ENCODE measurements around the gene UNC93A.
"Not testable (repeated sequence)": the region's sequence is repeated elsewhere in the genome, so short reads cannot be mapped to it uniquely, and the experiment has no call there.

Gene UNC93A

DNA sequence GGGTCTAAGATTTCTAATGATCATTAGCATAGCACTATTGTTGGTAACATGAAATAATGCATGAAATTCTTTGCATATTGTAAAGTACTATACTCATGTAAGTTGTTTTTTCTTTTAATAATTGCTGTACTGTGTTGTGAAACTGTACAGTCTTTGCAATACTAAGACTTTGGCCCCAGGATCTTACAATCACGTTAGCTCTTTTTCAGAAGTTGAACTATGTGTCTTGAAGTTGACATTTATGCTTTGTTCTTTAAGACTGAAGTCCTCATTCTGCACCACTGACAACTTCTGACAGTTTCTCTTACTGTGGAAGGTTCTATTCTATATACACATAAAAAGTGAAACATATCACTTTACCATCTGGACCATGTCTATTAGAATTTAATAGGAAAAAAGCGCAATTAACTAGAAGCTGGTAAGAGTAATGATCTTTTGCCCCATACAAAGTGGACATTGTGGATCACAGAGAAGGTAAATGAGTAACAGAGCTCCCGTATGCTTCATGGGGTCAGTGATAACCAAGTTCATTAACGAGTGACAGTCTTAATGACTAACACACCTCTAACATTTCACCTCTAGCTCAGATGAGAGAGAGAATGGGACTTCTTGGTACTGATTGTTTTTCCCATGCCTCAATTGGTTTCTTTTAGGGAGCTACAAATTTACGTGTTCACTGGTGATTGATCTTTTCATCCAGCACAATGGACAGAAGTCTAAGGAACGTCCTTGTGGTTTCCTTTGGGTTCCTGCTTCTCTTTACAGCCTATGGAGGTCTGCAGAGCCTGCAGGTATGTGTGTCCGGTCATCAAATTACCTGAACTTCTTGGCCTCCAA, at the start of gene UNC93A:
UNC93A (plus strand) TSS at position 530 of the 837 bp plus-strand sequence; CDS start at position 705, 175 bp downstream.
- H3K4me3 ChIP-seq (ENCODE audit: low read depth, low read length) = no peak within 1 kb of the TSS
- TF ChIP-seq, protein P1, sequence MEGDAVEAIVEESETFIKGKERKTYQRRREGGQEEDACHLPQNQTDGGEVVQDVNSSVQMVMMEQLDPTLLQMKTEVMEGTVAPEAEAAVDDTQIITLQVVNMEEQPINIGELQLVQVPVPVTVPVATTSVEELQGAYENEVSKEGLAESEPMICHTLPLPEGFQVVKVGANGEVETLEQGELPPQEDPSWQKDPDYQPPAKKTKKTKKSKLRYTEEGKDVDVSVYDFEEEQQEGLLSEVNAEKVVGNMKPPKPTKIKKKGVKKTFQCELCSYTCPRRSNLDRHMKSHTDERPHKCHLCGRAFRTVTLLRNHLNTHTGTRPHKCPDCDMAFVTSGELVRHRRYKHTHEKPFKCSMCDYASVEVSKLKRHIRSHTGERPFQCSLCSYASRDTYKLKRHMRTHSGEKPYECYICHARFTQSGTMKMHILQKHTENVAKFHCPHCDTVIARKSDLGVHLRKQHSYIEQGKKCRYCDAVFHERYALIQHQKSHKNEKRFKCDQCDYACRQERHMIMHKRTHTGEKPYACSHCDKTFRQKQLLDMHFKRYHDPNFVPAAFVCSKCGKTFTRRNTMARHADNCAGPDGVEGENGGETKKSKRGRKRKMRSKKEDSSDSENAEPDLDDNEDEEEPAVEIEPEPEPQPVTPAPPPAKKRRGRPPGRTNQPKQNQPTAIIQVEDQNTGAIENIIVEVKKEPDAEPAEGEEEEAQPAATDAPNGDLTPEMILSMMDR (IDR thresholded peaks at IDR 0.05; ENCODE audit: low read depth, low read length) = no peak

DNA sequence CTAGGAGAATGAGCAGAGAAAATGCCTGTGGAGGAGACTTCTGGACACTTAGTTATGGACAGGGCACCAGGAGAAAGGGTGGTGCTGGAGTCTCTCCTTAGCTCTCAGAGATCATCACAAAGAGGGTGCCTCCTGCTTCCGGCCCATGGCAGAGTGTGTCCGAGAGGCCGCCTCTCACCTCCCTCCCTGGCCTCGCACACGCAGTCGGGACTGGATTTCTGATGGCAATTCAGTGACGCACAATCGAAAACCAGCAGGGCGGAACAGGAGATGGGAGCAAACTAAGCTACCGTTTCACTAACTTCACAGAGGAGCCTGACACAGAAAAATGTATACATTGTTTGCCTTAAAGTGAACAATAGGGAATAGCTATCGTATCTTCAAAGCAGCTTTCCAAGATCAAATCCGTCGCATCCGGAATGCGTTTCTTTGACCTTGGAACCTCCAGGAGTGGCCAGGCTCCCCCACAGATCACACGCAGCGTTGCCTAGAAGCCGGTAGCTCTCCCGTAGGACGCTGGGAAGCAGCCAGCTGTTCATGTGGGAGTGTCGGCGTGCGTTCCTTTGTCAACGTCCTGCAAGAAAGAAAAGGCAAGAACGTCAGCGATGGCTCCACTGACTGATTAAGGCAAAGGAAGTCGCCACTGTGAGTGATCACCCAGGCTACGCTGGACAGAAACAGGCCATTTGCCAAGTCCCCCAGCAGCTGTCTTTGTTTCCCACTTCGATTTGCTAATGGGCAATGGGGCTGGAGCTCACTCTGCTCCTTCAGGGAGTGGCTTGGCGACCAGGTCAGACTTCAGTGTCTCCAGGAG, 49.6 kb upstream of the UNC93A start:
- H3K4me3 ChIP-seq (ENCODE audit: low read depth, low read length); in situ Hi-C loops (cut with HindIII; ENCODE audit: low sequenced_read_pairs); DNase-seq (ENCODE audit: low read depth, low spot score): not testable (repeated sequence)

More for the DNA sequence above, at the start of gene UNC93A:
- in situ Hi-C loops (cut with HindIII; ENCODE audit: low sequenced_read_pairs) = no loop called here
- DNase-seq (ENCODE audit: low read depth, low spot score) = no peak

DNA sequence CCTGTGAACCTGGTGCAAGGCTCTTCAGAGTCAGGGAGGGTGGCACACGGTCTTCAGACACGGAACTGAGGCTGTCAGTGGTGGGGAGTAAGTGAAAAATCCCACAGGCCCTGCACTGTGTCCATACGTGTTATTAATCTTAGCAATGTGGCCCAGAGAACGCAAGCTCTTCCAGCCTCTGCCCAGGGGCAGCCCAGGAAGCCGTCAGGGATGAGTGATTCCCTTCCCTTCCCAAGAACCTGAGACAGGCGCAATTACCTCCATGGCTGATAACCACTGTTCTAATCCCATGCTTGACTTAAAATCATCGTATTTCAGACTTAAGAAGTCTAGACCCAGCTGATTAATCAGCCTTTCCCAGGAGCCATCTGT, 49.0 kb upstream of the UNC93A start:
- H3K4me3 ChIP-seq (ENCODE audit: low read depth, low read length); in situ Hi-C loops (cut with HindIII; ENCODE audit: low sequenced_read_pairs); DNase-seq (ENCODE audit: low read depth, low spot score): not testable (repeated sequence)

DNA sequence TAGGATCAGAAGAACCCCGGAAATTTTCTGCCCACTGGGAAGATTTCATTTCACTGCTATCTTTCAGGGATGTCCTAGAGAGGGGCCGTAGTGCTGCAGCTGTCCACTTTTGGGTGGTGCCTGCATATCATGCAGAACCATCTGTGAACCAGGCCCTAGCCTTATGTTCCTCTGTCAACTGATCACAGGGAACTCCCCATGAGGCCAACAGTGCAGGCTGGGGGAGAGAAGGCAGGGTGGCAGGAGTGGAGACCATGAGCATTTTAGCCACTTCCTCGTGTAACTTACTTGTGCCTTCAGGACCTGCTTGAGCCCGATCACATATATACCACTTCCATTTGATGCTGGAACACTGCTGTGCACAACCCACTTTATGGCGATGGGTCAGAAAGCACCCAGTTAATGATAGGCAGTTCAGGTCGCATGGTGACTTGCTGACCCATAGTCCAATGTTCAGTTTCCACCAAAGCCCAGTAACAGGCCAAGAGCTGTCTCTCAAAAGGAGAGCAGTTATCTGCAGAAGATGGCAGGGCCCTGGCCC, 48.5 kb upstream of the UNC93A start:
- H3K4me3 ChIP-seq (ENCODE audit: low read depth, low read length); in situ Hi-C loops (cut with HindIII; ENCODE audit: low sequenced_read_pairs); DNase-seq (ENCODE audit: low read depth, low spot score): not testable (repeated sequence)

GRCh38 chr6:167244064-167244960, 46.8 kb upstream of the UNC93A start:
- no peak for DNase-seq (ENCODE audit: low read depth, low spot score)
- TF ChIP-seq, protein P1 (IDR thresholded peaks at IDR 0.05; ENCODE audit: low read depth, low read length) = no peak
- H3K4me3 ChIP-seq (ENCODE audit: low read depth, low read length) = no peak overlapping the region
- in situ Hi-C loops (cut with HindIII; ENCODE audit: low sequenced_read_pairs) = no loop called here

- in situ Hi-C loops (cut with HindIII; ENCODE audit: low sequenced_read_pairs) = no loop called here
- no peak for DNase-seq (ENCODE audit: low read depth, low spot score)
- TF ChIP-seq, protein P1 (IDR thresholded peaks at IDR 0.05; ENCODE audit: low read depth, low read length) = no peak
- H3K4me3 ChIP-seq (ENCODE audit: low read depth, low read length) = no peak overlapping the region
These were observed 46.1 kb upstream of the UNC93A start for GRCh38 chr6:167244991-167245390.

DNA sequence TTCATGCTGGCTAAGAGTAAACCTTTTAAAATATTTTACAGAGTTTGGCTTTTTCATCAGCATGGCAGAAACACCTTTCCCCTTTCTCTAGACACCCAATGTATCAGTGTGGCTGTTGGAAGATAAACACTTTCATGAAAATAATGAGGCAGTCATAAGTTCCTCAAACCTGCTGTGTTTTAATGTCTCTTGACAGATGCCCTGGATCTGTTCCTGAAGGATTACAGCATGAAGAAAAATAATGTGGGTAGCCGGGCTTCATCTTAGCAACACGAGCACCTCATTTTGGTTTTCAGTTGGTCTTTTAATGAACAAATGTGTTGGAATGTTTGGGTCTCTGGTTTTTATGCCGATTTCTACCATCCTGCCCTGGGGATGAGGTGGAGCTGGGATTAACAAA, 45.5 kb upstream of the UNC93A start:
- in situ Hi-C loops (cut with HindIII; ENCODE audit: low sequenced_read_pairs) = no loop called here
- TF ChIP-seq, protein P1 (IDR thresholded peaks at IDR 0.05; ENCODE audit: low read depth, low read length) = no peak
- H3K4me3 ChIP-seq (ENCODE audit: low read depth, low read length) = no peak overlapping the region
- DNase-seq (ENCODE audit: low read depth, low spot score) = no peak
